OCI-LY7 (cell line): ENCODE measurements around the gene JDP2. TPM values are rescaled to one million over a fixed set of nuclear protein-coding genes. Genes with fewer than 3 reads are reported as not detected.

Experiments
- BruUV-seq: library from RNA; stranded (reverse); fragments of 400-500 nt; replicated peaks from 2 replicates; lab custom pipeline; 2021; lab: Mats Ljungman, UMichigan
- CTCF ChIA-PET: fragments of 300-600 bp; sonication (Branson Sonifier 250); formaldehyde crosslinking; loops from one replicate; lab custom pipeline; 2022; ENCODE audit warnings: antibody characterized with exemption; ENCODE audit not compliant: unreplicated experiment; lab: Charles Lee
- POLR2A ChIA-PET: fragments of 300-600 bp; sonication (Branson Sonifier 250); formaldehyde crosslinking; loops from one replicate; lab custom pipeline; 2022; ENCODE audit warnings: antibody characterized with exemption; lab: Charles Lee
- DNase-seq: peaks from one replicate; pipeline ENCODE4 v3.0.0-alpha.2; 2015; ENCODE audit warnings: low spot score
- H2AFZ ChIP-seq: fragments of 200-600 bp; sonication (generic), shearing (Covaris generic); 2 replicates; pipeline ENCODE4 v1.6.1; 2014; ENCODE audit warnings: mild to moderate bottlenecking, antibody characterized with exemption, low read length, moderate library complexity
- H3K27ac ChIP-seq: fragments of 200-600 bp; sonication (generic); 2 replicates; pipeline ENCODE4 v1.5.1; 2014; ENCODE audit warnings: mixed run types, low read depth, mild to moderate bottlenecking, moderate library complexity, low read length, inconsistent platforms; ENCODE audit not compliant: poor library complexity, severe bottlenecking
- H3K36me3 ChIP-seq: fragments of 200-600 bp; sonication (generic); 2 replicates; pipeline ENCODE4 v1.6.1; 2014; ENCODE audit warnings: mild to moderate bottlenecking, antibody characterized with exemption, low read length, moderate library complexity, mixed read lengths; ENCODE audit not compliant: insufficient read depth
- H3K4me1 ChIP-seq: fragments of 200-600 bp; sonication (generic); 2 replicates; pipeline ENCODE4 v1.5.1; 2014; ENCODE audit warnings: mild to moderate bottlenecking, low read length; ENCODE audit not compliant: insufficient read depth, poor library complexity, severe bottlenecking
- H3K4me2 ChIP-seq: fragments of 200-600 bp; sonication (generic); 2 replicates; pipeline ENCODE4 v1.6.1; 2014; ENCODE audit warnings: mild to moderate bottlenecking, low read length
- H3K4me3 ChIP-seq: fragments of 200-600 bp; sonication (generic); 2 replicates; pipeline ENCODE4 v1.5.1; 2014; ENCODE audit warnings: mild to moderate bottlenecking, low read depth, low read length; ENCODE audit not compliant: poor library complexity, severe bottlenecking
- H3K79me2 ChIP-seq: fragments of 200-600 bp; sonication (generic); 2 replicates; pipeline ENCODE4 v1.6.1; 2016; ENCODE audit warnings: low read depth, mild to moderate bottlenecking, low read length, moderate library complexity, mixed read lengths; ENCODE audit not compliant: insufficient read depth
- H3K9me2 ChIP-seq: fragments of 200-600 bp; sonication (generic); 2 replicates; pipeline ENCODE4 v1.6.1; 2016; ENCODE audit warnings: mild to moderate bottlenecking, low read length, mixed read lengths; ENCODE audit not compliant: insufficient read depth
- H3K9me3 ChIP-seq: fragments of 200-600 bp; sonication (generic); 2 replicates; pipeline ENCODE4 v1.6.1; 2014; ENCODE audit warnings: mild to moderate bottlenecking, mixed run types, low read length, mixed read lengths
- H4K20me1 ChIP-seq: fragments of 200-600 bp; sonication (generic); 2 replicates; pipeline ENCODE4 v1.6.1; 2014; ENCODE audit warnings: mild to moderate bottlenecking, antibody characterized with exemption, low read length, moderate library complexity, mixed read lengths; ENCODE audit not compliant: insufficient read depth
- EZH2phosphoT487 ChIP-seq: fragments of 200-600 bp; sonication (generic); IDR thresholded peaks from 2 replicates; pipeline ENCODE4 v1.6.1; 2018; ENCODE audit warnings: low read depth, borderline replicate concordance, mild to moderate bottlenecking, mixed run types, antibody characterized with exemption, low read length, moderate library complexity, mixed read lengths
- intact Hi-C: fragments of 100-400 bp; cut with micrococcal nuclease; formaldehyde crosslinking; loops from one replicate; pipeline ENCODE4 v1.10.0; 2022; ENCODE audit not compliant: unreplicated experiment
- total RNA-seq, 2 experiments: library from RNA; depleted of rRNA in 1 of 2; stranded (reverse); fragments of >200 nt in 1 of 2; shearing (Covaris generic) in 1 of 2; gene quantifications; 2 replicates each; pipeline ENCODE4 v1.2.3, GENCODE V29; 2014 to 2022
- TF ChIP-seq, protein P1 (sequence below): fragments of 200-600 bp; sonication (generic); conservative IDR thresholded peaks from 2 replicates; pipeline ENCODE4 v1.5.1; 2014; ENCODE audit warnings: mild to moderate bottlenecking, antibody characterized with exemption, low read length, moderate library complexity, mixed read lengths

The JDP2 gene
- total RNA-seq, 2 experiments from 2014 or later: 45.7 to 62.7 TPM

DNA sequence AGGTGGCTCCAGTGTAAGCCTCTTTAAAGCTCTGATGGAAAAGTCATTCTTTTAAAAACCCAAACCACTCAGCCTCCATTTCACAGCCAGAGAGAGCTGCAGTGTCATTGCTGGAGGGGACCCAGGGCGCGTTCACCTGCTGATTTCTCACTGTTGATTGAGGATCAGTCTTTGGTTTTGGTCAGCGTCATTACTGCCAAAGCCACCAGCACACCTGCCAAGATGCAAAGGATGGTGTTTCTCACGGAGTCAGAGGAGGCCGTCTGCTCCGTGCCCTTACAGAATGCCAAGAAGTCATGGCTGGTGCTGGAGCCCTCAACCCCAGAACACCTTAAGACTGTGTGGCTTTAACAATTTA lies 61.6 kb downstream of the JDP2 start:
- no peak for DNase-seq
- BruUV-seq: no TSS peak
- no peaks in the 10 kb centered on the region for H4K20me1 ChIP-seq
- H3K4me3 ChIP-seq: no peak overlapping the region
- H3K79me2 ChIP-seq: no peaks in the 10 kb centered on the region
- POLR2A ChIA-PET: interaction anchor here (1.0 to 2.0 kb wide), 2 partner anchors 10 to 181 kb away, joined by 4 read pairs; no protein-coding TSS in a partner anchor
- H3K9me3 ChIP-seq: 0 out of 2 replicates have a peak, but pooled peaks cover 9% of the 10 kb centered on the region
- no peaks in the 10 kb centered on the region for H3K9me2 ChIP-seq
- TF ChIP-seq, protein P1, sequence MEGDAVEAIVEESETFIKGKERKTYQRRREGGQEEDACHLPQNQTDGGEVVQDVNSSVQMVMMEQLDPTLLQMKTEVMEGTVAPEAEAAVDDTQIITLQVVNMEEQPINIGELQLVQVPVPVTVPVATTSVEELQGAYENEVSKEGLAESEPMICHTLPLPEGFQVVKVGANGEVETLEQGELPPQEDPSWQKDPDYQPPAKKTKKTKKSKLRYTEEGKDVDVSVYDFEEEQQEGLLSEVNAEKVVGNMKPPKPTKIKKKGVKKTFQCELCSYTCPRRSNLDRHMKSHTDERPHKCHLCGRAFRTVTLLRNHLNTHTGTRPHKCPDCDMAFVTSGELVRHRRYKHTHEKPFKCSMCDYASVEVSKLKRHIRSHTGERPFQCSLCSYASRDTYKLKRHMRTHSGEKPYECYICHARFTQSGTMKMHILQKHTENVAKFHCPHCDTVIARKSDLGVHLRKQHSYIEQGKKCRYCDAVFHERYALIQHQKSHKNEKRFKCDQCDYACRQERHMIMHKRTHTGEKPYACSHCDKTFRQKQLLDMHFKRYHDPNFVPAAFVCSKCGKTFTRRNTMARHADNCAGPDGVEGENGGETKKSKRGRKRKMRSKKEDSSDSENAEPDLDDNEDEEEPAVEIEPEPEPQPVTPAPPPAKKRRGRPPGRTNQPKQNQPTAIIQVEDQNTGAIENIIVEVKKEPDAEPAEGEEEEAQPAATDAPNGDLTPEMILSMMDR: no peak
- no peak for TF ChIP-seq EZH2phosphoT487
- peaks cover 49% of the 10 kb centered on the region for H3K4me1 ChIP-seq
- intact Hi-C loops: loop anchor here (1.0 to 2.0 kb wide), 3 partner anchors 71 to 363 kb away; partner anchors contain the start of gene NEK9
- no peak overlapping the region for H3K27ac ChIP-seq
- H2AFZ ChIP-seq: no peak overlapping the region
- peaks cover 8% of the 10 kb centered on the region; the same call in 1 of the 2 replicates for H3K36me3 ChIP-seq
- CTCF ChIA-PET: interaction anchor here (1.1 to 1.2 kb wide), 4 partner anchors 24 to 182 kb away, joined by 3 to 5 read pairs (median 4); no protein-coding TSS in a partner anchor
- H3K4me2 ChIP-seq: no peak overlapping the region

- BruUV-seq: no TSS peak
- Histone ChIP-seq H3K4me1 (peaks cover 33% of the 10 kb centered on the region), H3K36me3 (no peaks in the 10 kb centered on the region), H3K27ac (no peak overlapping the region), H3K79me2 (no peaks in the 10 kb centered on the region), H2AFZ (no peak overlapping the region), H4K20me1 (no peaks in the 10 kb centered on the region), H3K4me2 (no peak overlapping the region), H3K9me3 (no peaks in the 10 kb centered on the region), H3K9me2 (no peaks in the 10 kb centered on the region), H3K4me3 (no peak overlapping the region)
- POLR2A ChIA-PET: interaction anchor here (0.9 kb wide), 1 partner anchor 183 kb away, joined by 6 read pairs; no protein-coding TSS in a partner anchor
- CTCF ChIA-PET: interaction anchor here (0.8 kb wide), 1 partner anchor 51 kb away, joined by 3 read pairs; no protein-coding TSS in a partner anchor
- no peak for DNase-seq
- intact Hi-C loops: no loop called here
- no peak for TF ChIP-seq EZH2phosphoT487
Measured at GRCh38 chr14:75491376-75491978, 63.7 kb downstream of the JDP2 start.

DNA sequence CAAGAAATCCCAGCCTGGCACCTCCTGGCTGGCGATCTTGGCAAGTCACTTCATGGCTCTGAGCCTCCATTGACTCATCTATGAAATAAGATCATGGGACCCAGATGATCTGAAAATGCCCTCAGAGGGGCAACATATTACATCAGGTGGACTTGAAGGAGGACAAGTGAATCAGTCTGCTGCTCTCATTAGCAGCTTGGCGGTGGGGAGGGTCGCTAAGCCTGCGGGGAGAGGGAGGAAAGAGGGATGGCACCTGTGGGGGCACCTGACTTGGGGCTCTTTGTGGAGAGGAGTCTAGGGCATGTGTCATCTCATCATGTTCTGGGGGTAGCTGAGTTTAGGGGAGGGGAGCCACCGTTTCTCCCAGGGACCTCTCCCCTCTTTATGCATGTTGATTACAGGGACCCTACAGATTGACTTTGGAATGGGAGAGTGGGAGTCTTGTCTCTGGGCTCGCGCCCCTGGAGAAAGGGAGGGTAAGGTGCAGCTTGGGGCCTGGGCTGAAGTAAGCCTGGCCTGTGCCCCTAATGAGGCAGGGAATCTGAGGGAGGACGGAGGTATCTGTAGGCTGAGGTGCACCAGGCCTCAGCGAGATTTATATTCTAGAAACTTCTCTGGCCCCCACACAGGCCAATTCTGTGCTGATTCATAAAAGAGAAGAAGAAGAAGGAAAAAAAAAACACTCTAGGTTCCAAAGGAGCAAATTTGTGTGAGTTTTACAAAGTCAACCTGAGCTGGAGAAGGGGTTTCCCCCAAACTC lies 65.2 kb downstream of the JDP2 start:
- Histone ChIP-seq H3K27ac (no peak overlapping the region), H3K4me2 (peak overlapping the region; percentile 41; the same call in 1 of the 2 replicates), H3K9me2 (no peaks in the 10 kb centered on the region), H3K9me3 (no peaks in the 10 kb centered on the region), H3K4me3 (no peak overlapping the region), H3K79me2 (no peaks in the 10 kb centered on the region), H4K20me1 (no peaks in the 10 kb centered on the region), H3K4me1 (peaks cover 20% of the 10 kb centered on the region), H2AFZ (peak overlapping the region; percentile 43; the same call in 1 of the 2 replicates), H3K36me3 (no peaks in the 10 kb centered on the region)
- BruUV-seq: no TSS peak
- TF ChIP-seq, protein P1: no peak
- TF ChIP-seq EZH2phosphoT487: no peak
- intact Hi-C loops: no loop called here
- no peak for DNase-seq
- POLR2A ChIA-PET: interaction anchor here (0.6 to 1.4 kb wide), 2 partner anchors 13 to 648 kb away, joined by 3 read pairs; no protein-coding TSS in a partner anchor
- CTCF ChIA-PET: no interaction called here
